Subcutaneous adipose tissue (tissue), 4 donors: ENCODE data around the gene RAD9A. TPM values are rescaled to one million over a fixed set of nuclear protein-coding genes. Genes with fewer than 3 reads are reported as not detected.

ENCODE experiments used
- total RNA-seq, 4 donors: library from RNA; depleted of rRNA; stranded (reverse); fragments of >200 nt; gene quantifications; one replicate each; pipeline ENCODE4 v1.1.0, GENCODE V29; 2016
- TF ChIP-seq, protein P1 (sequence below): fragments of 450-650 bp; IDR thresholded peaks from one replicate; pipeline ENCODE4 v1.5.1; 2016; ENCODE audit warnings: low read depth, mild to moderate bottlenecking, control low read depth, antibody characterized with exemption, moderate library complexity

RAD9A gene
- total RNA-seq, 4 donors from 2014 or later: 5.2 to 11.7 (median 7.8) TPM

DNA sequence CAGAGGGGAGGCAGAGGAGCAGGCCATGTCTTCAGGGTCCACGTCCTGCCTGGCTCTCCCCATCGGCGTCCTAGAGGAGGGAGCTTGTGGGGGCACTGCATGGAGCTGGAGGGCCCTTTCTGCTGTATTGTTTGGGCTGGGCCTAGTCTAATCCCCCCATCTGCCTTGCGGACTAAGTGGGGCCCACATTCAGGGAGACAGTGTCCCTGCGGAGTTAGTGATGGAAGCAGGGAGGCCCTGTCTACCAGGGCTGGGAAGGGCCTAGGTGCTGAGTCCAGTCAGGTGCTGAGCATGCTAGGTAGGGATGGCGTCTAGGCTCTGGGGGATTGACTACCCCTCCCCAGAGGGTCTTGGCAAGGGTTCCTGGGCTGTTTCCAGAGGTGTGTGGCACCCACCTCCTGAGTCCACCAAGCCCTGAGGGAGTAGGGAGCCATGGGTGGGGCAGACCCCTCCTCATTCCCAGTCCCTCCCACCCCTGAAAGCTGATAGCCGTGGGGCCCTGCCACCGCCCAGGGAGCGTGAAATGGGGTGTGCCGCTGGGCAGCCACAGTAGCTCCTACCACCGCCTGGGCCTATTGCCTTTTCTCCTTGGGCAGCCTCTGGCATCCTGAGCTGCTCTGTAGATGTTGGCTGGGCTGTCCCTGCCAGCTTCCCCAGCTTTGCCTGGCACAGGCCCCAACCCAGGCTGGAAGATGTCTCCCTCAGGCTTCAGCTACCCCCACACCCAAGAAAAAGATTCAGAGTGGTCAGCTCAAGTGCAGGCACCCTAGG, 36.6 kb upstream of the RAD9A start:
- TF ChIP-seq, protein P1, sequence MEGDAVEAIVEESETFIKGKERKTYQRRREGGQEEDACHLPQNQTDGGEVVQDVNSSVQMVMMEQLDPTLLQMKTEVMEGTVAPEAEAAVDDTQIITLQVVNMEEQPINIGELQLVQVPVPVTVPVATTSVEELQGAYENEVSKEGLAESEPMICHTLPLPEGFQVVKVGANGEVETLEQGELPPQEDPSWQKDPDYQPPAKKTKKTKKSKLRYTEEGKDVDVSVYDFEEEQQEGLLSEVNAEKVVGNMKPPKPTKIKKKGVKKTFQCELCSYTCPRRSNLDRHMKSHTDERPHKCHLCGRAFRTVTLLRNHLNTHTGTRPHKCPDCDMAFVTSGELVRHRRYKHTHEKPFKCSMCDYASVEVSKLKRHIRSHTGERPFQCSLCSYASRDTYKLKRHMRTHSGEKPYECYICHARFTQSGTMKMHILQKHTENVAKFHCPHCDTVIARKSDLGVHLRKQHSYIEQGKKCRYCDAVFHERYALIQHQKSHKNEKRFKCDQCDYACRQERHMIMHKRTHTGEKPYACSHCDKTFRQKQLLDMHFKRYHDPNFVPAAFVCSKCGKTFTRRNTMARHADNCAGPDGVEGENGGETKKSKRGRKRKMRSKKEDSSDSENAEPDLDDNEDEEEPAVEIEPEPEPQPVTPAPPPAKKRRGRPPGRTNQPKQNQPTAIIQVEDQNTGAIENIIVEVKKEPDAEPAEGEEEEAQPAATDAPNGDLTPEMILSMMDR: no peak

DNA sequence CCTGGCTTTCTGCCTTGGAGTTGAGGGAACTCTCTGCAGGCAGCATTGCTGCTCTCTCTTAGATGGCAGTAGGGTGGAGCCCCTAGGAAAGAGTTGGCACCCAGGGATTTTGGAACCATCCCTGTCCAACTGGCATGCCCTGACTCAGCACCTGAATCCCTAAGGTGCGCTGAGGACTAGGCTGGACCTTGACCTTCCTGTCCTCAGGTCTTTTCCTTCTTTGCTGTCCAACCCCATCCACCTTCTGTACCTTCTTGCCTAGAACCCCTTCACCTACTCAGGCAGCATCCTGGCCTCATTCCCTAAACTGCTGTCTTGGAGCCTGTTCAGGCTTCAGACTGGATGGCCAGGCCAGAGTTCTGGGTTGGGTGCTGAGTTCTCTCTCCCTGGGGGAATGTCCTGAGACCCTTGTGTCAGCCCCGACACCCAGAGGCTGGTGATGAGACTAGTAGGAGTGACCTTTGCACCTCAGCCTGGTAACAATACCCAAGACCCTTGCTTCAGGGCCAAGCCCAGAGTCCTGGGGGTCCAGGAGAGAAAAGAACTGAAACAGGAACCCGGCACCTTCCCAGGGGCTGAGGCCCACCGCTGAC, 35.9 kb upstream of the RAD9A start:
- TF ChIP-seq, protein P1: no peak

DNA sequence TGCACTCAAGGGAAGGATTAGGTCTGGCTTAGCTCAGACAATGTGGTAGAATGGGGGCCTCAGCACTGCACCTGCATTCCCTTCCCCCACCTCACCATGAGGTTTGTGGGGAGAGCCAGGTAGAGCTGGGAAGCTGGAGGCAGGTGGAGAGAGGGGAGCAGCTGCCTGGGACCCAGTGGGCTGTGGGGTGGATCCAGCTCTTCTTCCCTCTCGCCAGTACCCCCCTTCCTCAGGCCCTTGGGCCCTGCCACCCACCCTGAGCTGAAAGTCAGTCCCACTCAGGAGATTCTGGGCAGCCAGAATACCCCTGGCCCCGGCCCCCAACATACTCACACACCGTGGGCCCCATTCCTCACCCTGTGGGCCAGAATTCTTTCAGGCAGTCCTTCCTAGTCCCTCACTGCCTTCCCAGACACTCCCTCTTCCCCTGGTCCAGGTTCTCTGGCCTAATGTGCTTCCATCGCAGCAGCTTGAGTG, 35.4 kb upstream of the RAD9A start:
- TF ChIP-seq, protein P1: no peak

DNA sequence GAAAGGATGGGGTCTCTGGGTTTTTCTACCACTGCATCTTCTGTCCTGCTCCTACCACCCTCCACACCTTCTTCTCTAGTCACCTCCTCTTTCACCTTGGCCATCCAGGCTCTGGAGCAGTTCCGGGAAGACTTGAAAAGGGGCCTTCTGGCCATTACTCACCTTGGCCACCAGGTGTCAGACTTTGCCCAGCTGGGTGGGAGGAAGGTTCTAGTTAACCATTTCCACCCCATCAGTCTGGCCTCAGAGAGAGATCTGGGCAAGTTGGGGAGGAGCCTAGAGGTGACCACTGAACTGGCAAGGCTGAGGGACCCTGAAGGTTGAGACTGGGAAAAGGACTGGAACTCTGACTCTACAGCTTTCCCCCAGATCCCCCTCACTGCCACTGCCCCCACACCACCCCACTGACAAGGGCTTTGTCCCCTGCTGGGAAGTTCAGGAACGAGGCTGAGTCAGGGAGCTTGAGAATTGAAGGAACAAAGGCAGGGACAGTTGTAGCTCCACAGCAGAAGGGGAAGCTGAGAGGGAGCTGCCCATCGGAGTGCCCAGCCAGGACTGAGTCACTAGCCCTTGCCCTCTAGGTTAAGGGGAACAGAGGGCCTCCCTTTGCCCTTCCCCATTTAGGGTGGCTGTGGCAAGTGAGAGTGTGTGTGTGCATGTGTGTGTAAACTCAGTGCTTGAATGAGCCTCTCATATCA, 34.8 kb upstream of the RAD9A start:
- TF ChIP-seq, protein P1: no peak

DNA sequence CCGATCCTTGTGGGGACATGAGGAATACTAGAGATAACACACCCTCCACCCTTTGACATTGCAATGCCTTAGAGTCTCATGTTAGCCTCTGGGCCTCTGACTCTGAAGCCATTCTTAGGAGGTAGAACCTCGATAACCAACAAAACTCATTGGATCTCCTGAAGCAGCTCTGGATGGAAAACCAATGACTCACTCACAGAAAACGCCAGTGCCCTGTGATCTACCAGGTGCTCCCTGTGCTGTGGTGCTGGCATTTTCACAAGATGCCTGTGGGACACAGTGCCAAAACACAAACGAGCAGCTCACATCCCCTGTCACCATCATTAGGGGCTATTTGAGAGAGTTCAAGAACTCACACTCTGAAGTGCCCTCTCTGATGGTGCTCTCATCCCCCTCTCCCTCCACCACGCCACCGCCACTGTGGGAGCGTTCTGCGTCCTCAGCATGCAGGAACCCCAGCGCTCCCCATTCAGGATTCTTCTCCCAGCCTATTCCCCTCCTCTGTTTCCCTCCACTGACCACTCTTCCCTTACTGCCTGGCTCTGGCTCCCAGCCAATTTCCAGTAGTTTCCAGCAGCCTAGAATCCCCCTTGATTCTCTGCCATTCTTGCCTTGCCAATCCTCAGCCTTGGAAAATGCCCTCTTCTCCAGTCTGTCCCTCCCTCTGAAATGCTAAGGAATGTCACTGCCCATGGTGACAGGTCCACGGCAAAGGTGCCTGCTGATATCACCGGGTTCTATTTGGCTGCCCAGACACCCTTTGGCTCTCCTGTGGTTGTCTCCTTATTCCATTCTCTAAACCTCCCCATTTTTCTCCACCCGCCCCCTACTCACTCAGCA, 33.7 kb upstream of the RAD9A start:
- TF ChIP-seq, protein P1: no peak

DNA sequence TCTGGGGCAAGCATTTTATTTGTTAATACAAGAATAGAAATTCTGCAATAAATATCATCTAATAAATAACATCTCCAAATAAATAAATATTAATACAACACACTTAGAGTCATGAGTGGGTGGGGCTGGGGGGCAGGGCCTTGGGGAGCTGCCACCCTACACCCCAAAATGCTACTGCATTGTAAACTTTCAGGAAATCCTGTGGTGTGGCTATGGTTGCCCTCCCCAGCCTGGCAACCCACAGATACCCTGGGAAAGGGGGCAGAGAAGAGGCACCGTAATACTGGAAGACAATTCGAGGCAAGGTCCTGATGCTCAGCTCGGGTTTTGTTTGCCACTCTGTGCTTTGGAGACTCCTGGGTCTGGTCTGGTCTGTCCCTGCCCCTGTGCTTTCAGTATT, 27.6 kb upstream of the RAD9A start:
- TF ChIP-seq, protein P1: no peak
